H9 (cell line): ENCODE data around the gene DUOXA2. TPM values are rescaled to one million over a fixed set of nuclear protein-coding genes. Genes with fewer than 3 reads are reported as not detected.

Source experiments
- DNase-seq: peaks from one replicate; pipeline ENCODE4 v3.0.0-alpha.2; 2017
- H2AFZ ChIP-seq: one replicate; pipeline ENCODE4 v1.6.1; 2013; ENCODE audit warnings: mild to moderate bottlenecking, low read length, control low read depth, moderate library complexity
- H2AK5ac ChIP-seq: 2 replicates; pipeline ENCODE4 v1.6.1; 2013; ENCODE audit warnings: low read length, control low read depth, mixed read lengths; ENCODE audit not compliant: insufficient read length
- H2BK120ac ChIP-seq: one replicate; pipeline ENCODE4 v1.6.1; 2013; ENCODE audit warnings: low read depth, mild to moderate bottlenecking, low read length, control low read depth, inconsistent platforms; ENCODE audit not compliant: poor library complexity, severe bottlenecking
- H2BK12ac ChIP-seq: 2 replicates; pipeline ENCODE4 v1.6.1; 2013; ENCODE audit warnings: low read length, control low read depth, mixed read lengths, low read depth; ENCODE audit not compliant: insufficient read length
- H2BK15ac ChIP-seq: 2 replicates; pipeline ENCODE4 v1.6.1; 2013; ENCODE audit warnings: low read depth, low read length, control low read depth
- H2BK20ac ChIP-seq: one replicate; pipeline ENCODE4 v1.6.1; 2013; ENCODE audit warnings: low read depth, mild to moderate bottlenecking, low read length, control low read depth, inconsistent platforms; ENCODE audit not compliant: poor library complexity, severe bottlenecking
- H2BK5ac ChIP-seq: 2 replicates; pipeline ENCODE4 v1.6.1; 2013; ENCODE audit warnings: low read length, control low read depth, mixed read lengths; ENCODE audit not compliant: insufficient read length
- H3K14ac ChIP-seq: 2 replicates; pipeline ENCODE4 v1.6.1; 2013; ENCODE audit warnings: low read length, control low read depth; ENCODE audit not compliant: insufficient read depth
- H3K18ac ChIP-seq: 2 replicates; pipeline ENCODE4 v1.6.1; 2013; ENCODE audit warnings: low read depth, mild to moderate bottlenecking, mixed read lengths, low read length, control low read depth; ENCODE audit not compliant: insufficient read length
- H3K23ac ChIP-seq: 2 replicates; pipeline ENCODE4 v1.6.1; 2013; ENCODE audit warnings: low read length, control low read depth, mixed read lengths, low read depth; ENCODE audit not compliant: insufficient read length
- H3K23me2 ChIP-seq: 2 replicates; pipeline ENCODE4 v1.6.1; 2013; ENCODE audit warnings: low read depth, mild to moderate bottlenecking, mixed read lengths, low read length, control low read depth; ENCODE audit not compliant: insufficient read length, poor library complexity, severe bottlenecking
- H3K27ac ChIP-seq: 2 replicates; pipeline ENCODE4 v1.5.1; 2013; ENCODE audit warnings: low read length, control low read depth, mixed read lengths, low read depth; ENCODE audit not compliant: insufficient read length
- H3K27me3 ChIP-seq: 2 replicates; pipeline ENCODE4 v1.6.1; 2013; ENCODE audit warnings: low read length, control low read depth, inconsistent platforms; ENCODE audit not compliant: insufficient read depth
- H3K4ac ChIP-seq: 2 replicates; pipeline ENCODE4 v1.6.1; 2013; ENCODE audit warnings: low read depth, mild to moderate bottlenecking, control low read depth, inconsistent platforms, low read length, moderate library complexity
- H3K4me1 ChIP-seq: 2 replicates; pipeline ENCODE4 v1.6.1; 2013; ENCODE audit warnings: low read length, control low read depth, inconsistent platforms; ENCODE audit not compliant: insufficient read depth
- H3K4me2 ChIP-seq: 2 replicates; pipeline ENCODE4 v1.6.1; 2013; ENCODE audit warnings: low read length, control low read depth, mixed read lengths; ENCODE audit not compliant: insufficient read length, insufficient read depth
- H3K56ac ChIP-seq: 2 replicates; pipeline ENCODE4 v1.6.1; 2013; ENCODE audit warnings: low read depth, mild to moderate bottlenecking, mixed read lengths, low read length, control low read depth; ENCODE audit not compliant: insufficient read length
- H3K79me1 ChIP-seq: 2 replicates; pipeline ENCODE4 v1.6.1; 2013; ENCODE audit warnings: low read depth, mild to moderate bottlenecking, moderate library complexity, low read length, control low read depth, inconsistent platforms; ENCODE audit not compliant: insufficient read depth, poor library complexity, severe bottlenecking
- H3K79me2 ChIP-seq: 2 replicates; pipeline ENCODE4 v1.6.1; 2013; ENCODE audit warnings: low read length, control low read depth, inconsistent platforms; ENCODE audit not compliant: insufficient read depth
- H3K9ac ChIP-seq: 2 replicates; pipeline ENCODE4 v1.6.1; 2013; ENCODE audit warnings: low read length, control low read depth, mixed read lengths; ENCODE audit not compliant: insufficient read length; ENCODE audit errors: extremely low read depth
- H3K9me3 ChIP-seq: one replicate; pipeline ENCODE4 v1.6.1; 2013; ENCODE audit warnings: low read depth, low read length, inconsistent platforms; ENCODE audit not compliant: control insufficient read depth
- H3T11ph ChIP-seq: one replicate; pipeline ENCODE4 v1.6.1; 2013; ENCODE audit warnings: mild to moderate bottlenecking, low read length, control low read depth, inconsistent platforms
- H4K20me1 ChIP-seq: one replicate; pipeline ENCODE4 v1.6.1; 2013; ENCODE audit not compliant: control insufficient read depth, insufficient read length, insufficient read depth
- H4K5ac ChIP-seq: 2 replicates; pipeline ENCODE4 v1.6.1; 2013; ENCODE audit warnings: low read depth, mild to moderate bottlenecking, mixed read lengths, low read length, control low read depth; ENCODE audit not compliant: insufficient read length
- H4K8ac ChIP-seq: replicated peaks from 2 replicates; pipeline ENCODE4 v1.6.1; 2013; ENCODE audit warnings: low read length, control low read depth, mixed read lengths, low read depth; ENCODE audit not compliant: insufficient read length
- H4K91ac ChIP-seq: 2 replicates; pipeline ENCODE4 v1.6.1; 2013; ENCODE audit warnings: low read depth, mild to moderate bottlenecking, moderate library complexity, mixed read lengths, low read length, control low read depth; ENCODE audit not compliant: insufficient read length
- H3K27ac Mint-ChIP-seq, 3 experiments: 2 replicates in 2 of 3; 3 replicates in 1 of 3; pipeline ENCODE4 v1.8.0; 2020 to 2021; ENCODE audit warnings: mixed read lengths in 3 of 3, mild to moderate bottlenecking in 1 of 3, moderate library complexity in 1 of 3
- H3K27me3 Mint-ChIP-seq: 2 replicates; pipeline ENCODE4 v1.8.0; 2021; ENCODE audit warnings: low read depth, mild to moderate bottlenecking, moderate library complexity, mixed read lengths
- H3K36me3 Mint-ChIP-seq, 3 experiments: 2 replicates in 2 of 3; 3 replicates in 1 of 3; pipeline ENCODE4 v1.8.0; 2020 to 2021; ENCODE audit warnings: low read depth in 3 of 3, mixed read lengths in 3 of 3; ENCODE audit not compliant: insufficient read depth in 1 of 3
- H3K4me1 Mint-ChIP-seq, 2 experiments: 2 replicates each; pipeline ENCODE4 v1.8.0; 2020; ENCODE audit warnings: mixed read lengths in 2 of 2
- H3K4me3 Mint-ChIP-seq, 2 experiments: 2 replicates in 1 of 2; 3 replicates in 1 of 2; pipeline ENCODE4 v1.8.0; 2020 to 2021; ENCODE audit warnings: mild to moderate bottlenecking in 2 of 2, mixed read lengths in 2 of 2, moderate library complexity in 1 of 2
- H3K9me3 Mint-ChIP-seq, 2 experiments: 2 replicates in 1 of 2; 3 replicates in 1 of 2; pipeline ENCODE4 v1.8.0; 2020; ENCODE audit warnings: mild to moderate bottlenecking in 2 of 2, mixed read lengths in 2 of 2, moderate library complexity in 1 of 2
- CTCF ChIP-seq: fragments of 200-600 bp; sonication (generic); conservative IDR thresholded peaks from 3 replicates; pipeline ENCODE4 v1.8.0; 2021; ENCODE audit warnings: antibody characterized with exemption, mild to moderate bottlenecking
- WGBS: extraction: QIAGEN DNeasy Blood & Tissue Kit; methylation state at CpG from one replicate; pipeline ENCODE4 v1.1.7; 2013; ENCODE audit warnings: missing lambda C conversion rate, low lambda C conversion rate, mixed read lengths; ENCODE audit not compliant: insufficient read length; ENCODE audit errors: extremely low coverage; 5-methylcytosine and 5-hydroxymethylcytosine counted together
- total RNA-seq: library from RNA; stranded (reverse); gene quantifications from 2 replicates; pipeline ENCODE4 v1.2.1, GENCODE V29; 2021

DUOXA2 gene
- total RNA-seq, 1 experiment from 2014 or later: not detected

GRCh38 chr15:45093622-45094357 is 20.3 kb upstream of the DUOXA2 start:
- no peak overlapping the region for H2AK5ac ChIP-seq
- no peak overlapping the region for H2AFZ ChIP-seq
- no peak overlapping the region for H4K91ac ChIP-seq
- Mint-ChIP-seq H3K36me3 (no peaks in the 10 kb centered on the region; a peak in 1 of 7 replicates), H3K4me1 (no peaks in the 10 kb centered on the region), H3K9me3 (no peaks in the 10 kb centered on the region; a peak in 1 of 5 replicates), H3K27me3 (peaks cover 17% of the 10 kb centered on the region), H3K27ac (no peak overlapping the region), H3K4me3 (no peak overlapping the region)
- H3K4me2 ChIP-seq: no peak overlapping the region
- no peak overlapping the region for H3K56ac ChIP-seq
- H3K9ac ChIP-seq: no peak overlapping the region
- no peak overlapping the region for H3K4ac ChIP-seq
- no peaks in the 10 kb centered on the region for H3K79me2 ChIP-seq
- no peaks in the 10 kb centered on the region for H3K4me1 ChIP-seq
- H3T11ph ChIP-seq: no peak overlapping the region
- H3K18ac ChIP-seq: no peak overlapping the region
- no peaks in the 10 kb centered on the region for H3K27me3 ChIP-seq
- no peaks in the 10 kb centered on the region for H3K79me1 ChIP-seq
- no peaks in the 10 kb centered on the region for H3K23me2 ChIP-seq
- no peak overlapping the region for H2BK120ac ChIP-seq
- H3K23ac ChIP-seq: no peak overlapping the region
- no peak overlapping the region for H2BK12ac ChIP-seq
- H2BK5ac ChIP-seq: no peak overlapping the region
- H2BK15ac ChIP-seq: no peak overlapping the region
- DNase-seq: no peak
- no peak overlapping the region for H3K27ac ChIP-seq
- no peak overlapping the region for H2BK20ac ChIP-seq
- no peaks in the 10 kb centered on the region for H3K9me3 ChIP-seq
- no peaks in the 10 kb centered on the region for H4K20me1 ChIP-seq
- no CpG with 5 or more reads among the region's 11 CpGs for WGBS
- H3K14ac ChIP-seq: no peak overlapping the region; the same call in 1 of the 2 replicates
- no peak for TF ChIP-seq CTCF
- H4K5ac ChIP-seq: no peak overlapping the region
- no peak overlapping the region for H4K8ac ChIP-seq
